HG02588 (cell line): ENCODE measurements around the gene NUTF2.
A peak's percentile ranks its signal among the peaks of the same experiment; 100 is the strongest.
"Not testable (repeated sequence)": the region's sequence is repeated elsewhere in the genome, so short reads cannot be mapped to it uniquely, and the experiment has no call there.

Source experiments
- ATAC-seq: cut with Tn5 transposase; IDR thresholded peaks from one replicate; pipeline ENCODE4 v1.9.1; 2021; ENCODE audit warnings: mild to moderate bottlenecking, moderate library complexity; ENCODE audit not compliant: unreplicated experiment

The NUTF2 gene

DNA sequence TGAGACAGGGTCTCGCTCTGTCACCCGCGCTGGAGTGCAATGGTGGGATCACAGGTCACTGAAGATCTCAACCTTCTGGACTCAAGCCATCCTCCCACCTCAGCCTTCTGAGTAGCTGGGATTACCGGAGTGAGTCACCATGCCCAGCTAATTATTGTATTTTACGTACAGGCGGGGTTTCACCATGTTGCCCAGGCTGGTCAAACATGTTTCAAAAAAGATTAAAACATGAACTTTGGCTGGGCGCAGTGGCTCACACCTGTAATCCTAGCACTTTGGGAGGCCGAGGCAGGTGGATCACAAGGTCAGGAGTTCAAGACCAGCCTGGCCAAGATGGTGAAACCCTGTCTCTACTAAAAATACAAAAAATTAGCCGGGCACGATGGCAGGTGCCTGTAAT lies 9.5 kb upstream of the NUTF2 start:
- not testable (repeated sequence) for ATAC-seq

DNA sequence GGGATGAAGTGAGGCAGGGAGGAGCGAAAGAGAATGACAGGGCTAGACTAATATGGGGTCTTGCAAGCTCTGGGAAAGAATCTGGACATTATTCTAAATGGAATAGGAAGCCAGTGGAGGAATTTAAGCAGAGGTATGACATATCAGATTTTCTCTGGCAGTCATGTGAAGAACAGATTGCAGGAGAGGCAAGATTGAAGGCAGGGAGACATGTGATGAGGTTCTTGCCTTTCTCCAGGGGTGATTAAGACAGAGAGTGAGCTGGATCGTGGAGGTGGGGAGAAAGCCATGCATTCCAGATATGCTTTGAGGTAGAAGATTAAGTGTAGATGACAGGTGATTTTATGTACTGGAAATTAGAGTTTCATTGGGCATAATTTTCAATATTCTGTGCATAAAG lies 8.9 kb upstream of the NUTF2 start:
- ATAC-seq, result no peak

DNA sequence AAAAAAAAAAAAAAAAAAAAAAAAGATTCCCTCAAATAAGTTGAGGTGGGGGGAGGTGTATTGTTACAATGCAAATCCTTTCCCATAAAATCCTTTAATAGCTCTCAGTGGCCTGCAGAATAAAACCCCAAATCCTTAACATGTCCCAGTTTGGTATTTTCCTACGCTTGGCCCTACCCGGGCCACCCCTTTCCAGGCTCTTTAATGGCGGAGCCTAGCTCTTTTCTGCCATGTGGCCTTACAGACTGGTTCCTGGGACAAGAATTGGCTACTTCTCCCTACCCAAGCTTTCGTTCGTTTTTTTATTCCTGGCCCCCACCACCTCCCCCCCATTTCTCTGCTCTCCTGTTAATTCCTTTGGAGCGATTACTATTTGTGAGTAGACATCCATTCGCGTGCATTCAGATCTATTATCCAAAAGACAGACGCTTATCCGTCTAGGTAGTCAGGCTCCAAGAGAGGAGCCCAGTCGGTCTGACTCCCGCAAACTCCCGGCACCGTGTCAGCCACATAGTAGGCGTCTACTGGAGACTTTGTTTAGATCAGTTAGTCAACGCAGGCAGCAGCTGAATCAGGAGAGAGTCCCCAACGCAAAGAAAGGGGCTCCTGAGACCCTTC lies 5.4 kb upstream of the NUTF2 start:
- ATAC-seq, result no peak

DNA sequence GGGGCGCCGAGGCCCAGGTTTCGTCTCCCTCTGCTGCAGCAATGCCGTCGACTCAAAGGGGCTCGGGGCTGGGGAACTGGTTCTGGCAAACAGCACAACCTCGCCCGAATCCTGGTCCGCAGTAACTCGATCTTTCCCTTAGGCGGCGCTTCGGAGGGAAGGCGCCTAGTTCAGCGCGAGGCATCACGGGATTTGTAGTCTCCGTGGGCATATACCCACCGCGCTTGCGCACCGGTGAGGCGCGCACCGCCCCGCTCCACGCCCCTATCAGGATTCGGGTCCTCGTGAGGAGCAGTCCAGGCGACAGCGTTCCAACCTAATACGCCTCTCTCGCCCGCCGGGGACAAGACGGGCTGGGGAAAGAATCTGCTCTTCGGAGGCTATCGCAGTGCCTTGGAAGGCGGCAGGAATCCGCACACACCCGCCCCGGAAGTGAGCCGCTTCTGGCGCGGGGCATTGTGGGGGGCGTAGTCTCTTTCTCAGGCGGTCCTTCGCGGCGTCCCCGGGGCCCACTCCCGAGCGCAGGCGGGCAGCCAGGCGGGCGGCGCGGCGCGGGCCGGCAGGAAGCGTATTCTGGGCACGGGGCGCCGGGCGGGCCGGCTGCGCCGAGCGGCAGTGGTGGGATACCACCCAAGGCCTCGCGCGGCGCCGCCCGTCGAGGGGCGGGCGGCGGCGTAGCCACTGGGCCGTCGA lies 4.8 kb upstream of the NUTF2 start, which contains the start of gene THAP11:
TSS of gene THAP11 (plus strand) at position 505 of the 693 bp plus-strand sequence. CDS start 235 bp downstream, outside the sequence.
- ATAC-seq, result peak; percentile 39

DNA sequence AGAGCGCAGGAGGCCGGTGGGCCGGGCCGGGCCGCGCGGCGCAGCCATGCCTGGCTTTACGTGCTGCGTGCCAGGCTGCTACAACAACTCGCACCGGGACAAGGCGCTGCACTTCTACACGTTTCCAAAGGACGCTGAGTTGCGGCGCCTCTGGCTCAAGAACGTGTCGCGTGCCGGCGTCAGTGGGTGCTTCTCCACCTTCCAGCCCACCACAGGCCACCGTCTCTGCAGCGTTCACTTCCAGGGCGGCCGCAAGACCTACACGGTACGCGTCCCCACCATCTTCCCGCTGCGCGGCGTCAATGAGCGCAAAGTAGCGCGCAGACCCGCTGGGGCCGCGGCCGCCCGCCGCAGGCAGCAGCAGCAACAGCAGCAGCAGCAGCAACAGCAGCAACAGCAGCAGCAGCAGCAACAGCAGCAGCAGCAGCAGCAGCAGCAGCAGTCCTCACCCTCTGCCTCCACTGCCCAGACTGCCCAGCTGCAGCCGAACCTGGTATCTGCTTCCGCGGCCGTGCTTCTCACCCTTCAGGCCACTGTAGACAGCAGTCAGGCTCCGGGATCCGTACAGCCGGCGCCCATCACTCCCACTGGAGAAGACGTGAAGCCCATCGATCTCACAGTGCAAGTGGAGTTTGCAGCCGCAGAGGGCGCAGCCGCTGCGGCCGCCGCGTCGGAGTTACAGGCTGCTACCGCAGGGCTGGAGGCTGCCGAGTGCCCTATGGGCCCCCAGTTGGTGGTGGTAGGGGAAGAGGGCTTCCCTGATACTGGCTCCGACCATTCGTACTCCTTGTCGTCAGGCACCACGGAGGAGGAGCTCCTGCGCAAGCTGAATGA lies 4.0 kb upstream of the NUTF2 start:
- peak; percentile 8 for ATAC-seq

DNA sequence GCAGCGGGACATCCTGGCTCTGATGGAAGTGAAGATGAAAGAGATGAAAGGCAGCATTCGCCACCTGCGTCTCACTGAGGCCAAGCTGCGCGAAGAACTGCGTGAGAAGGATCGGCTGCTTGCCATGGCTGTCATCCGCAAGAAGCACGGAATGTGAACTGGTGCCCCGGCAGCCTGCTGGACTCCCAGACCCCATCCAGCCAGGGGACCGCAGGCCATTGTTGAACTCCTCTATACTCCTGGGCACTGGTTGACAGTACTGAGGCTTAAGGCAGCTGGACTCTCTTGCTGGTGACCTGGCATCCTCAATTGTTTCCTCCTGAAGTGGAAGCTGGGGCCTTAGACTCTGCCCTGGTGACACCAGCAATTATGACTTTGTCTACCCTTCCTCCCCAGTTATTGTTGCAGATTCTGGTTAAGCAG lies 3.4 kb upstream of the NUTF2 start:
- ATAC-seq, result no peak

DNA sequence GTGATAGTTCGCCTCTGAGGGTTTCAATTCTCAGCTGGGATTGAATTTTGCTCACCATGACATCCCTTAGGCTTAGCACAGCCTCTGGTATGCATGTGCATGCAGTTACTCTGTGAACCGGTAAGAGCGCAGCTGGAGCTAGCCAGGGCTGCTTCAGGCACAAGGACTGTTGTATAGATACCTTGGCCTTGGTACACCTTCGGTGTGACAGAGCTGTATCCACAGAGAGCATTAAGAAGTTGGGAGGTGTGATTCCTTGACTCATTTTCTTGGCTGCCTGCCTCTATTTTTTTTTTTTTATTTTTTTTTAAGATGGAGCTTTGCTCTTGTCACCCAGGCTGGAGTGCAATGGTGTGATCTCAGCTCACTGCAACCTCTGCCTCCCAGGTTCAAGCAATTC lies 2.2 kb upstream of the NUTF2 start:
- no peak for ATAC-seq

DNA sequence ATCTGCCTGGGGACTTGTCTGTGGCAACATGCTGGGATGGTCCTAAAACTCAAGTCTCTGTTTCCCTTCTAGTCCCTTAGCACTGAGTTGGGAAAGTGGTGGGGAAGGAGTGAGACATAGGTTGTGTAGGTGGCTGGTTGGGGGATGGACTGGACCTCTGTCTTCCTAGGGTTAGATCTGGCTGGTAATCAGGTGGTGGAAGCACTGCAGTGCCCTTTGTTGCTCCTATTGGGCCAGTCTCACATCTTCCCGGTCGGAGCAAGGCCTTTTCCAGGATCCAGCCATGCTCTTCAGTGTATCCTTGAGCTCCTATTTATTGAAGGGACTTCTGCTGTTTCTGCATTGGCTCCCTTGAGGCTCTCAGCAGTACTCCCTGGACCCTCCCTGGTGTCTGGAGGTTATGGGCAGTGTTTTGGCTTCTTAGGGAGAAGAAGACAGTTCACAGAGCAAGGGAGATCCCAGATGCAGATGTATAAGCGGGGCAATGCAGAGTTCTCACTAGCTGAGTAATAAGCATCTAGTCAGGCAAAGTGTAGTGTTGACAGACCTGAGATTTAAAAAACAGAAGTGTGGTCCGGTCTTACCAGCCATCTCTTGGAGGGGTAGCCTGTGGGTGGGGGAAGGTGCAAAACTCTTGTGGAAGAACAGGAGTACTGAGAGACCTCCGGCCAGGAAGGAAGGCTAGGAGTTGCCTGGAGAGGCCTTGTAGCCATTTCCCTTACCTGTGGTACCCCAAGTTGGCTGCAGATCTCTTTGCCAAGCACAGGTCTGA lies 1.3 kb upstream of the NUTF2 start:
- no peak for ATAC-seq

DNA sequence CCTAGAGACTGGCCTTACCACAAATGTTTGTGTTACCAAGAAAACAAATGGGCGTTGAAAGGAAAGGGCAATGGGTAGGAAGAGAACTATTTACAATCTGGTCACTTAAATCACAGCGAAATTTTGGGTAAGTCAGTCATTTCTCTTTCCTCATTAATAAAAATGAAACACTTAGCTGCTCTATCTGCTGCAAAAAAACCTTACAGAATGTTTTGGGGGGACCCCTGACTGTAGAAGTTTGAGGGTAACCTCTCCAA lies 742 bp upstream of the NUTF2 start:
- ATAC-seq, result no peak

DNA sequence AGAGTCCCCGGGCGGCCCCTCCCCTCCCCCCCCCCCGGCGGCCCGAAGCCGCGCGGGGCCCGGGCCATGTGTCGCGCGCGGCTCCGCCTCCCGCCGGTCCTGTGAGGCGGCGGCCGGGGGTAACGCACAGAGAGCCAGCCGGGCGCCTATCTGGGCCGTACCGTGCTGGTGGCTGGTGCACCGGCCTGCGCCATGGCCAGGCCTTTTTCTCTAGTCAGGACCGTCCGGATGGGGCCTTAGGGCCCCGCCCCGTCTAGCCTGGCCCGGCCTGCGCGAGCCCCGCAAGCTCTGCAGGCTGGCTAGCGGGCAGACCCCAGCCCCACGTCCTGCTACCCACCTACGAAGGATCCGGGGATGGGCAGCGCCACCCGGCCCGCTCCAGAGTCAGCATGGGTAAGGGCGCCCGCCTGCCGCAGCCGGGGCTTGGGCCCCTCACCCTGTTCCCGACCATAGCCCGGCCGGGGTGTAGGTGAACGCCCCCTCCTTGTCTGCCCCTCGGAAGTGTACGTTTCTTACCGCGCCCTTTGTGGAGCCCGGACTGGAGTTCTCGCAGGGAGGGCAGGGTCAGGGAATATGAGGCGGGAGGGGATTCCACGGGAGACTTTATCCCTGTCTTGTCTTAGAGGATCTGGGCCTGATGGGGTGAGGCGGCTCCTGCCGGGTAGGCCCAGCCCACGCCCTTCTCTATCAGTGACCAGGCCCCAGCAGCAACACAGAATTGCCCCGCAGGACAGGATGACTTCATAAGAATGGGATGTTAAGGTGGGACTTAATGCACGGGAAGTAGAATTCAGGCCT lies 530 bp downstream of the NUTF2 start, which contains the start of gene CENPT:
TSS of gene CENPT (minus strand) at position 630 of the 798 bp plus-strand sequence. CDS start 13,834 bp downstream, outside the sequence.
- peak; percentile 37 for ATAC-seq

DNA sequence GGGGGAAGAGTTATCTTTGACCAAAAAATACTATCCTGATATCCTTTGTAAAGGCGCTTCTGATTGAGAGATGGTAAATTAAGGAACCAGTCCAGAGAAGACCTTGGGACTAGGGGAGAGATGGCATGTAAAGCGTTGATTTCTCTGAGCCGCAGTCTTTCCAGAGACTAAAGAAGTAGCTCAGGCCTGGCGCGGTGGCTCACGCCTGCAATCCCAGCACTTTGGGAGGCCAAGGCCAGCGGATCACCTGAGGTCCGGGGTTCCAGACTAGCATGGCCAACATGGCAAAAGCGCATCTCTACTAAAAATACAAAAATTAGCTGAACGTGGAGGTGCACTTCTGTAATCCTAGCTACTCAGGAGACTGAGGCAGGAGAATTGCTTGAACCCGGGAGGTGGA lies 1.4 kb downstream of the NUTF2 start:
- ATAC-seq, result no peak

DNA sequence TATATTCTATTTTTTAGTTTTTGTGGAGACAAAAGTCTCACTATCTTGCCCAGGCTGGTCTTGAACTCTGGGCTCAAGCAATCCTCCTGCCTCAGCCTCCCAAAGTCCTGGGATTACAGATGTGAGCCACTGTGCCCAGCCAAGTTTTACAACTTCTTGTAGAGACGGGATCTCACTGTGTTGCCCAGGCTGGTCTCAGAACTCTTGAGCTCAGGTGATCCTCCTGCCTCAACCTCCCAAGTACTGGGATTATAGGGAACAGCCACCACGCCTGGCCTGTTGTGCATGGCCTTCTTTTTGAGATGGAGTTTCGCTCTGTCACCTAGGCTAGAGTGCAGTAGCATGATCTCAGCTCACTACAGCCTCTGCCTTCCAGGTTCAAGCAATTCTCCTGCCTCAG lies 6.9 kb downstream of the NUTF2 start:
- no peak for ATAC-seq

DNA sequence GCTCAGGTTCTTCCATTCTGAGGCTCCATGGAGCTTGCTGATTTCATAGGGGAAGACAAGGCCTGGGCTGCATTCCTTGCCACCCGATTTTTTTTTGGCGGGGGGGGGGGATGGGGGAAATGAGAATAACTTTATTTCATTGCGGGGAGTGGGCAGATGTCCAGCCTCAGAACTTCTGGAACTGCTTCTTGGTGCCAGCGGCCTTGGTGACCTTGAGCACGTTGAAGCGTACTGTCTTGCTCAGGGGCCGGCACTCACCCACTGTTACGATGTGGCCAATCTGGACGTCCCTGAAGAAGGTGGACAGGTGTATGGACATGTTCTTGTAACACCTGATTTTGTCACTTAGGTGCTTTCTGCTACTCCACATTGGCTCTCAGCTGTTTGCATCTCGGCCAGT lies 9.1 kb downstream of the NUTF2 start:
- ATAC-seq, result no peak

DNA sequence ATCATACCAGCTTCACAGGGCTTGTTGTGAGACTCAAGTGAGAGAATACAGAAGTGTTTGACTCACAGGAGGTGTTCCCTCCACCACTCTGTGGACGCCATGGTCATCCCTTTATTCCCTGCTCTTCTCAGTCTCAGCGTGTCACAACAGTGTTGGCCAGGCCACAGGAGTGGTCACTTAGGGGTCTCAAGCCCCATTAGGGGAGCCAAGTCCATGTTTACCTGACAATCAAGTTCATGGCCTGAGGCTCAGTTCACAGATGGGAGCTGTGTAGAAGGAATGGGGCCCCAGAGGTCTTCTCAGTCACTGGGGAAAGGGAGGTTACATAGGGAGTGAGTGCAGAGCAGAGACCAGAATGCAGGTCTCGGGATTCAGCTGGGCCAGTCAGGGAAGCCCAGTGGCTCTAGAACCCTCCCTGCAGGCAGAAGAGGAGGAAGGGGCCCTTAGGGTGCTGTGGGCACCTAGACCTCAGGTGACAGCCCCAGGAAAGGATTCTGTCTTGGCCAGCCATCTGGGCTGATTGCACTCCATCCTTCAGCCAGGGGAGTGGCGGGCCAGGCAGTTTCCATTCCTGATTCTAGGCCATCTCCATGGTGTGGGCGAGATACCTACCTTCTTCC lies 10.3 kb downstream of the NUTF2 start:
- ATAC-seq, result no peak

DNA sequence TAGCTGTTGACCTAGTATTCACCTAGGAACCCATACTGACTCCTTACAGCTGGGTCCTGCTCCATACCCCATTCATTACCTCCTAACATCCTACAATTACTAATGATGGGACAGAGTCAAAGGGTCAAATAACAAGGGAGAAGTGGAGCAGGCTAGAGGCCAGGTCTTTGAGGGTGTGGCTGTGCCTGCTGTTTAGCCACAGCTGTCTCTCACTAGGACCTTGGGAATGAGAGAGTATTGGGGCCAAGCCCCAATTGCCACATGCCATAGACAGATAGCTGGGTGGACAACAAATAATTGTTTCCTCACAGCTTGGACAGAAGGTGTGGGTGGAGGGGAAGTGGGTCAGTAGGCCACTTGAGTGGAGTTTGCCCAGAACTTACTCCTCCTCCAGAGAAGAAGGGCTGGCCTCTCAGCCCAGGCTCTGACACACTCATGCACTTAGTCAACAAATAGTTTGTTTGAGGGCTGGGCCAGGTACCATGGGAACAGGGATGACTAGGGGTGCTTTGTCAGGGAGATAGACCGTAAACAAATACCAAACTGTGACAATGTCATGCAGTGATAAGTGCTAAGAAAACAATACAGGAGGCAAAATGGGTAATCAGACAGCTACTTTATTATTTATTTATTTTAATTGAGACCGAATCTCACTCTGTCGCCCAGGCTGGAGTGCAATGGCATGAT lies 11.0 kb downstream of the NUTF2 start:
- no peak for ATAC-seq

DNA sequence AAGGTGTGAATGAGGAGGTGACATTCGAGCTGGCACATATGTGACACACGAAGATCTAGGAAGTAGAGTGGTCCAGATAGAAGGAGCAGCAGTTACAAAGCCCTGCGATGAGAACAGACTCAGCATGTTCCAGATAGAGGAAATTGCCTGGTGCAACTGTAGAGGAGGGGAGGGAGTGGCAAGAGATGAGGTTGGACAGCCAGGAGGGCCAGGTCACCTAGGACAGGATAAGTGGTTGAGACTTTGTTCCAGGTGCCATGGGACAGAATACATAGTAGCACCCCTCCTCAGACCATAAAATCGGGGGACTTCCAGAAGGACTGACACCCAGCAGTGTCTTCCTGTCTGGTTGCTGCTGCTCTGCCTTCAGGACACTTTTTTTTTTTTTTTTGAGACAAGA lies 11.8 kb downstream of the NUTF2 start:
- no peak for ATAC-seq

DNA sequence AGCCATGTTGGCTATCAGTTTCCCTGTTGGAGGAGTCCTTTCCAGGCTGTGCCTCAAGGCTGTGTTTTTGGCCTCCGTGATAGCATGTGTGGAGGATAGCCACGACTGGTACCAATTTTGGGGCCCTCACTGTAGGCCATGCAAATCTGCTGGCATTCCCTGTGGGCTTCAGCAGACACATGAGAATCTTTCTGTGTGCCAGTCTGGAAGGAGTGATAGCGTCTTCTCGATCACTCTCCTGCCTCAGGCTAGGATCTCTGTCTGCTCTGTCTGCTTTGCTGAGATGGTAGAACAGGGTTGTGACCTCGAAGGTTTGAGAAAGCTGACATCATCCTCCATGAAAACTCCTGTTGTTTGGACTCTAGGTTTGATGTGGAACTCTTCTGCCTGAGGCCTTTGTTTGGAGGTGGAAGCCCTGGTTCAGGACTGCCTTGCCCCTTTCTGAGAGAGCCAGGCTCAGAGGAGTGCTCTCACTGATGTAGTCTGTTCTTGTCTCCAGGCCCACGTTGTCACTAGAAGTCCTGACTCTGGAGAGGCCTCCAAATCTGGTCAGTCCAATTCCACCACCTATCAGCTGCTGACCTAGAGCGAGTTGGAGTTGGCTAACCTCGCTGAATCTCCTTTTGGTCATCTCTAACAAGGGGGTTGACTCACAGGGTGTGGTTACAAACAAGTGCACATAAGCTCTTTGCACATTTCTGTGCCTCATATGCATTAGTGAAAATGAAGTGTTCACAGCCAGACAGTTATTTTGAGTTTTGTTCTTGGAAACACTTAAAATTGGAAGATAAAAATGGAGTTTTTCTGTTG lies 14.1 kb downstream of the NUTF2 start:
- ATAC-seq, result no peak

DNA sequence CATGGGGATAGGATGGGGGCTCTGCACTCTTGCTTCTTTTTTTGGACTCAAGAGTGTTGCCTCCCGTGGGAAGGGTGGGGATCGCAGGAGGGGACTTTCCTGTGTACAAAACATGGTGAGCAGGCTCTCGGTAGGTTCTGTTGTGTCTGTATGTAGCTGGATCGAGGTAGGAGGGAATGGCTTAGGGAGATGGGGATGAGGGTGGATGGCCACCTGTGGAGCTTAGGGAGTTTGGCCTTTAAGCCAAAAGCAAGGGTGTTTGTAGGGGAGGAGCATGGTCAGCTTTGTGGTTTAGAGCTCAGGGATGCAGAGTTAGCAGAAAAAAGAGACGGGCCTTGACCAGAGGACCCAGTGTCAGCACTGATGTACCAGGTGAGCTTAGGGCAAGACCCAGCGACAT lies 15.1 kb downstream of the NUTF2 start:
- ATAC-seq, result no peak
